ENCODE measurements around the gene CALR.

- TF ChIP-seq CTCF (IDR thresholded peaks at IDR 0.05) = peak; percentile 90 to 99 (median 99)
- peak in 1 of 2 donors; percentile 35 for TF ChIP-seq POLR2A (IDR thresholded peaks at IDR 0.05)
Measured at GRCh38 chr19:12983542-12984142, 45.2 kb downstream of the CALR start.
